WTC11 (cell line): ENCODE measurements around the gene TM4SF1. TPM values are rescaled to one million over a fixed set of nuclear protein-coding genes. Genes with fewer than 3 reads are reported as not detected.

Experiments
- ATAC-seq: fragments of 200-7000 bp; cut with Tn5 transposase; 2 replicates; pipeline ENCODE4 v1.10.0; 2021; ENCODE audit warnings: mild to moderate bottlenecking, moderate library complexity
- CTCF ChIA-PET: fragments of 300-600 bp; sonication (Branson Sonifier 250); formaldehyde crosslinking; loops from one replicate; lab custom pipeline; 2021; ENCODE audit warnings: antibody characterized with exemption; lab: Charles Lee
- POLR2A ChIA-PET: fragments of 350-600 bp; sonication (Branson Sonifier 250); formaldehyde crosslinking; loops from one replicate; lab custom pipeline; 2021; ENCODE audit warnings: antibody characterized with exemption; lab: Charles Lee
- DNase-seq: peaks from one replicate; pipeline ENCODE4 v3.0.0; 2021; ENCODE audit warnings: low spot score
- H3K27ac Mint-ChIP-seq: 2 replicates; pipeline ENCODE4 v1.8.0; 2021; ENCODE audit warnings: mixed read lengths
- H3K27me3 Mint-ChIP-seq: 2 replicates; pipeline ENCODE4 v1.8.0; 2021; ENCODE audit warnings: low read depth, mild to moderate bottlenecking, moderate library complexity, mixed read lengths
- H3K36me3 Mint-ChIP-seq: 2 replicates; pipeline ENCODE4 v1.8.0; 2021; ENCODE audit warnings: mixed read lengths
- H3K4me1 Mint-ChIP-seq: 2 replicates; pipeline ENCODE4 v1.8.0; 2022; ENCODE audit warnings: mixed read lengths
- H3K4me3 Mint-ChIP-seq: 2 replicates; pipeline ENCODE4 v1.8.0; 2021; ENCODE audit warnings: mild to moderate bottlenecking, moderate library complexity, mixed read lengths
- H3K9me3 Mint-ChIP-seq: 2 replicates; pipeline ENCODE4 v1.8.0; 2021; ENCODE audit warnings: mixed read lengths
- CDX4 ChIP-seq: fragments of 250-450 bp; sonication (Bioruptor Pico); IDR thresholded peaks from 2 replicates; pipeline ENCODE4 v1.9.0; 2021; ENCODE audit warnings: moderate library complexity, mild to moderate bottlenecking, inconsistent platforms, borderline replicate concordance
- ELF4 ChIP-seq: sonication (generic); formaldehyde crosslinking; IDR thresholded peaks from 2 replicates; pipeline ENCODE4 v1.8.1; 2022; ENCODE audit warnings: low read depth, mild to moderate bottlenecking, moderate library complexity, missing genetic modification reagents
- GTF2I ChIP-seq: fragments of 250-450 bp; sonication (Bioruptor Pico); conservative IDR thresholded peaks from 2 replicates; pipeline ENCODE4 v1.4.0; 2021; ENCODE audit warnings: mild to moderate bottlenecking
- JAZF1 ChIP-seq: fragments of 250-450 bp; sonication (Bioruptor Pico); IDR thresholded peaks from 2 replicates; pipeline ENCODE4 v1.9.0; 2021; ENCODE audit warnings: moderate library complexity, mild to moderate bottlenecking, inconsistent platforms
- MYBL2 ChIP-seq: sonication (generic); formaldehyde crosslinking; IDR thresholded peaks from 2 replicates; pipeline ENCODE4 v1.8.1; 2023; ENCODE audit warnings: mild to moderate bottlenecking, moderate library complexity, missing genetic modification reagents
- NFE2L1 ChIP-seq: sonication (generic); formaldehyde crosslinking; IDR thresholded peaks from 2 replicates; pipeline ENCODE4 v1.8.1; 2023; ENCODE audit warnings: missing genetic modification reagents
- NR3C1 ChIP-seq: sonication (generic); formaldehyde crosslinking; conservative IDR thresholded peaks from 2 replicates; pipeline ENCODE4 v1.8.1; 2023; ENCODE audit warnings: low read depth, mild to moderate bottlenecking, missing genetic modification reagents
- PRRX2 ChIP-seq: fragments of 250-450 bp; sonication (Bioruptor Pico); IDR thresholded peaks from 2 replicates; pipeline ENCODE4 v1.8.0; 2021; ENCODE audit warnings: mild to moderate bottlenecking
- SMAD3 ChIP-seq: sonication (generic); formaldehyde crosslinking; IDR thresholded peaks from 2 replicates; pipeline ENCODE4 v1.8.0; 2022; ENCODE audit warnings: missing genetic modification reagents, mild to moderate bottlenecking, borderline replicate concordance
- STAT6 ChIP-seq: sonication (generic); formaldehyde crosslinking; conservative IDR thresholded peaks from 2 replicates; pipeline ENCODE4 v1.8.1; 2023; ENCODE audit warnings: mild to moderate bottlenecking, low read depth, missing genetic modification reagents, moderate library complexity
- USF2 ChIP-seq: sonication (generic); formaldehyde crosslinking; IDR thresholded peaks from 2 replicates; pipeline ENCODE4 v1.8.1; 2023; ENCODE audit warnings: mild to moderate bottlenecking, missing genetic modification reagents, moderate library complexity
- ZBTB21 ChIP-seq: sonication (generic); formaldehyde crosslinking; IDR thresholded peaks from 2 replicates; pipeline ENCODE4 v1.8.1; 2023; ENCODE audit warnings: mild to moderate bottlenecking, missing genetic modification reagents, borderline replicate concordance
- ZNF121 ChIP-seq: sonication (generic); formaldehyde crosslinking; IDR thresholded peaks from 2 replicates; pipeline ENCODE4 v1.8.0; 2023; ENCODE audit warnings: missing genetic modification reagents
- ZNF232 ChIP-seq: sonication (generic); formaldehyde crosslinking; IDR thresholded peaks from 2 replicates; pipeline ENCODE4 v1.8.0; 2022; ENCODE audit warnings: mild to moderate bottlenecking, missing genetic modification reagents
- ZNF263 ChIP-seq: sonication (generic); formaldehyde crosslinking; IDR thresholded peaks from 2 replicates; pipeline ENCODE4 v1.8.1; 2022; ENCODE audit warnings: low read depth, mild to moderate bottlenecking, moderate library complexity, missing genetic modification reagents
- ZNF317 ChIP-seq: sonication (generic); formaldehyde crosslinking; IDR thresholded peaks from 2 replicates; pipeline ENCODE4 v1.8.1; 2023; ENCODE audit warnings: low read depth, mild to moderate bottlenecking, moderate library complexity, missing genetic modification reagents, borderline replicate concordance
- ZNF425 ChIP-seq: fragments of 250-450 bp; sonication (Bioruptor Pico); conservative IDR thresholded peaks from 2 replicates; pipeline ENCODE4 v1.9.0; 2021; ENCODE audit warnings: mild to moderate bottlenecking
- total RNA-seq: library from RNA; stranded (reverse); gene quantifications from 3 replicates; pipeline ENCODE4 v1.2.3, GENCODE V29; 2021
- TF ChIP-seq, protein P1 (sequence below): sonication (generic); formaldehyde crosslinking; IDR thresholded peaks from 2 replicates; pipeline ENCODE4 v1.8.0; 2022; ENCODE audit warnings: mild to moderate bottlenecking, missing genetic modification reagents
- TF ChIP-seq, protein P2 (sequence below): sonication (generic); formaldehyde crosslinking; IDR thresholded peaks from 2 replicates; pipeline ENCODE4 v1.8.1; 2022; ENCODE audit warnings: mild to moderate bottlenecking, missing genetic modification reagents, moderate library complexity, borderline replicate concordance

The TM4SF1 gene
- total RNA-seq, 1 experiment from 2014 or later: 0.90 TPM

GRCh38 chr3:149407898-149408297, 30.4 kb upstream of the TM4SF1 start:
- ATAC-seq: no peak
- H3K27ac Mint-ChIP-seq: no peak overlapping the region
- ChIA-PET CTCF (no interaction called here), POLR2A (no interaction called here)
- no peak overlapping the region for H3K4me3 Mint-ChIP-seq
- no peak for TF ChIP-seq ZNF232
- no peak for TF ChIP-seq SMAD3 (CRISPR knock-in tag)
- TF ChIP-seq ELF4 (CRISPR knock-in tag): no peak
- no peak for TF ChIP-seq ZNF263 (CRISPR knock-in tag)
- TF ChIP-seq GTF2I (CRISPR knock-in tag): no peak
- no peak for TF ChIP-seq NR3C1 (CRISPR knock-in tag)
- TF ChIP-seq, protein P1, sequence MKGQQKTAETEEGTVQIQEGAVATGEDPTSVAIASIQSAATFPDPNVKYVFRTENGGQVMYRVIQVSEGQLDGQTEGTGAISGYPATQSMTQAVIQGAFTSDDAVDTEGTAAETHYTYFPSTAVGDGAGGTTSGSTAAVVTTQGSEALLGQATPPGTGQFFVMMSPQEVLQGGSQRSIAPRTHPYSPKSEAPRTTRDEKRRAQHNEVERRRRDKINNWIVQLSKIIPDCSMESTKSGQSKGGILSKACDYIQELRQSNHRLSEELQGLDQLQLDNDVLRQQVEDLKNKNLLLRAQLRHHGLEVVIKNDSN (CRISPR knock-in tag): no peak
- TF ChIP-seq, protein P2, sequence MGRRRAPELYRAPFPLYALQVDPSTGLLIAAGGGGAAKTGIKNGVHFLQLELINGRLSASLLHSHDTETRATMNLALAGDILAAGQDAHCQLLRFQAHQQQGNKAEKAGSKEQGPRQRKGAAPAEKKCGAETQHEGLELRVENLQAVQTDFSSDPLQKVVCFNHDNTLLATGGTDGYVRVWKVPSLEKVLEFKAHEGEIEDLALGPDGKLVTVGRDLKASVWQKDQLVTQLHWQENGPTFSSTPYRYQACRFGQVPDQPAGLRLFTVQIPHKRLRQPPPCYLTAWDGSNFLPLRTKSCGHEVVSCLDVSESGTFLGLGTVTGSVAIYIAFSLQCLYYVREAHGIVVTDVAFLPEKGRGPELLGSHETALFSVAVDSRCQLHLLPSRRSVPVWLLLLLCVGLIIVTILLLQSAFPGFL (CRISPR knock-in tag): no peak
- no peak for TF ChIP-seq USF2
- TF ChIP-seq ZNF425 (CRISPR knock-in tag): no peak
- TF ChIP-seq NFE2L1 (CRISPR knock-in tag): no peak
- TF ChIP-seq STAT6 (CRISPR knock-in tag): no peak
- no peak for TF ChIP-seq MYBL2 (CRISPR knock-in tag)
- TF ChIP-seq PRRX2 (CRISPR knock-in tag): no peak
- no peaks in the 10 kb centered on the region; the same call in 1 of the 2 replicates for H3K27me3 Mint-ChIP-seq
- no peaks in the 10 kb centered on the region for H3K9me3 Mint-ChIP-seq
- H3K4me1 Mint-ChIP-seq: peaks cover 8% of the 10 kb centered on the region
- DNase-seq: no peak
- no peaks in the 10 kb centered on the region for H3K36me3 Mint-ChIP-seq

DNA sequence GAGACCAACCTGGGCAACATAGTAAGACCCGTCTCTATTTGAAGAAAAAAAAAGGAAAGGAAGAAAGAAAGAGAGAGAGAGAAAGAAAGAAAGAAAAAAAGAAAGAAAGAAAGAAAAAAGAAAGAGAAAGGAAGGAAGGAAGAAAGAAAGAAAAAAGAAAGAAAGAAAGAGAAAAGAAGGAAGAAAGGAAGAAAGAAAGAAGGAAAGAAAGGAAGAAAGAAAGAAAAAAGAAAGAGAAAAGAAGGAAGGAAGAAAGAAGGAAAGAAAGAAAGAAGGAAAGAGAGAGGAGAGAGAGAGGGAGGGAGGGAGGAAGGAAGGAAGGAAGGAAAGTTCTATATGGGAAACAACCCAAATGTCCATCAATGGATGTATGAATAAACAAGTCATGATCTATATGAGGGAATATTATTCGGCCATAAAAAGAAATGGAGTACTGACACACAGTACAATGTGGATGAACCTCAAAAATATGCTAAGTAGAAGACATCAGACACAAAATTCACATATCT, 28.8 kb upstream of the TM4SF1 start:
- Mint-ChIP-seq H3K9me3 (peaks cover 4% of the 10 kb centered on the region; the same call in 1 of the 2 replicates), H3K4me1 (peaks cover 8% of the 10 kb centered on the region), H3K27ac (no peak overlapping the region), H3K27me3 (no peaks in the 10 kb centered on the region; the same call in 1 of the 2 replicates), H3K36me3 (no peaks in the 10 kb centered on the region), H3K4me3 (no peak overlapping the region)
- ATAC-seq (no peak), DNase-seq (no peak)
- CTCF ChIA-PET: no interaction called here
- POLR2A ChIA-PET: no interaction called here
- TF ChIP-seq ZNF425 (CRISPR knock-in tag) (no peak), ZNF317 (CRISPR knock-in tag) (no peak), CDX4 (no peak), ZBTB21 (no peak), MYBL2 (CRISPR knock-in tag) (no peak), STAT6 (CRISPR knock-in tag) (no peak), JAZF1 (CRISPR knock-in tag) (no peak), ZNF232 (no peak), ZNF121 (no peak), ELF4 (CRISPR knock-in tag) (no peak)
